ENCODE results near the gene PPP6R2. TPM values are rescaled to one million over a fixed set of nuclear protein-coding genes. Genes with fewer than 3 reads are reported as not detected.

PPP6R2 gene
- total and polyA plus RNA-seq, 2 donors (not counting 1 experiment from before 2014, with no cell fraction given), result 19.7 to 44.4 TPM

- Histone ChIP-seq H3K4me3 (replicated peaks in 1 of 4; ENCODE audit: control extremely low read depth in 1 of 4, insufficient read depth in 1 of 4, low read depth in 3 of 4, low read length in 4 of 4) (no peak overlapping the region), H4K20me1 (ENCODE audit: control insufficient read depth, extremely low read depth, insufficient read depth, low read length) (no peaks in the 10 kb centered on the region), H3K79me2 (ENCODE audit: control insufficient read depth, insufficient read depth, low read length) (no peaks in the 10 kb centered on the region), H3K27ac (ENCODE audit: insufficient read depth, low read length) (no peak overlapping the region), H3K36me3 (ENCODE audit: control insufficient read depth, insufficient read depth, low read length) (peaks cover 35% of the 10 kb centered on the region), H3K4me1 (ENCODE audit: control insufficient read depth, extremely low read depth, insufficient read depth, low read length) (no peaks in the 10 kb centered on the region), H3K9me3 (ENCODE audit: control insufficient read depth, insufficient read depth, low read depth, low read length) (no peaks in the 10 kb centered on the region), H3K27me3 (ENCODE audit: control insufficient read depth, insufficient read depth, low read length) (no peaks in the 10 kb centered on the region), H2AFZ (ENCODE audit: low read length) (no peak overlapping the region), H3K9ac (ENCODE audit: insufficient read depth, low read length) (no peak overlapping the region), H3K4me2 (ENCODE audit: extremely low read depth, insufficient read depth, low read length) (no peak overlapping the region)
- DNase-seq (ENCODE audit: low read depth in 2 of 2), result no peak
- TF ChIP-seq CTCF (conservative IDR thresholded peaks at IDR 0.05 in 1 of 2, IDR thresholded peaks at IDR 0.05 in 1 of 2; ENCODE audit: low read depth in 1 of 2, low read length in 2 of 2) (no peak), EZH2 (IDR thresholded peaks at IDR 0.05; ENCODE audit: low read length, missing control alignments) (no peak)
Measured at GRCh38 chr22:50434849-50435248, 91.7 kb downstream of the PPP6R2 start.

GRCh38 chr22:50435291-50436014 lies 92.3 kb downstream of the PPP6R2 start:
- Histone ChIP-seq H3K79me2 (ENCODE audit: control insufficient read depth, insufficient read depth, low read length) (no peaks in the 10 kb centered on the region), H3K27ac (ENCODE audit: insufficient read depth, low read length) (no peak overlapping the region), H2AFZ (ENCODE audit: low read length) (no peak overlapping the region), H3K9ac (ENCODE audit: insufficient read depth, low read length) (no peak overlapping the region), H3K9me3 (ENCODE audit: control insufficient read depth, insufficient read depth, low read depth, low read length) (no peaks in the 10 kb centered on the region), H3K27me3 (ENCODE audit: control insufficient read depth, insufficient read depth, low read length) (no peaks in the 10 kb centered on the region), H3K36me3 (ENCODE audit: control insufficient read depth, insufficient read depth, low read length) (peaks cover 38% of the 10 kb centered on the region), H4K20me1 (ENCODE audit: control insufficient read depth, extremely low read depth, insufficient read depth, low read length) (no peaks in the 10 kb centered on the region), H3K4me3 (replicated peaks in 1 of 4; ENCODE audit: control extremely low read depth in 1 of 4, insufficient read depth in 1 of 4, low read depth in 3 of 4, low read length in 4 of 4) (no peak overlapping the region), H3K4me1 (ENCODE audit: control insufficient read depth, extremely low read depth, insufficient read depth, low read length) (no peaks in the 10 kb centered on the region), H3K4me2 (ENCODE audit: extremely low read depth, insufficient read depth, low read length) (no peak overlapping the region)
- TF ChIP-seq EZH2 (IDR thresholded peaks at IDR 0.05; ENCODE audit: low read length, missing control alignments) (no peak), CTCF (conservative IDR thresholded peaks at IDR 0.05 in 1 of 2, IDR thresholded peaks at IDR 0.05 in 1 of 2; ENCODE audit: low read depth in 1 of 2, low read length in 2 of 2) (no peak)
- no peak for DNase-seq (ENCODE audit: low read depth in 2 of 2)

GRCh38 chr22:50436015-50436830 lies 93.1 kb downstream of the PPP6R2 start:
- Histone ChIP-seq H3K4me3 (replicated peaks in 1 of 4; ENCODE audit: control extremely low read depth in 1 of 4, insufficient read depth in 1 of 4, low read depth in 3 of 4, low read length in 4 of 4) (no peak overlapping the region), H3K4me1 (ENCODE audit: control insufficient read depth, extremely low read depth, insufficient read depth, low read length) (no peaks in the 10 kb centered on the region), H3K9ac (ENCODE audit: insufficient read depth, low read length) (no peak overlapping the region), H3K79me2 (ENCODE audit: control insufficient read depth, insufficient read depth, low read length) (no peaks in the 10 kb centered on the region), H3K36me3 (ENCODE audit: control insufficient read depth, insufficient read depth, low read length) (peaks cover 38% of the 10 kb centered on the region), H3K4me2 (ENCODE audit: extremely low read depth, insufficient read depth, low read length) (no peak overlapping the region), H2AFZ (ENCODE audit: low read length) (no peak overlapping the region), H3K9me3 (ENCODE audit: control insufficient read depth, insufficient read depth, low read depth, low read length) (no peaks in the 10 kb centered on the region), H4K20me1 (ENCODE audit: control insufficient read depth, extremely low read depth, insufficient read depth, low read length) (no peaks in the 10 kb centered on the region), H3K27ac (ENCODE audit: insufficient read depth, low read length) (no peak overlapping the region), H3K27me3 (ENCODE audit: control insufficient read depth, insufficient read depth, low read length) (no peaks in the 10 kb centered on the region)
- DNase-seq (ENCODE audit: low read depth in 2 of 2), result no peak
- TF ChIP-seq EZH2 (IDR thresholded peaks at IDR 0.05; ENCODE audit: low read length, missing control alignments) (no peak), CTCF (conservative IDR thresholded peaks at IDR 0.05 in 1 of 2, IDR thresholded peaks at IDR 0.05 in 1 of 2; ENCODE audit: low read depth in 1 of 2, low read length in 2 of 2) (no peak)
